Calu3 (cell line): ENCODE results near the gene HIPK3. TPM values are rescaled to one million over a fixed set of nuclear protein-coding genes. Genes with fewer than 3 reads are reported as not detected.

Experiments used
- BruUV-seq: library from RNA; stranded (reverse); fragments of 400-500 nt; replicated peaks from 2 replicates; lab custom pipeline; 2021; lab: Mats Ljungman, UMichigan
- CTCF ChIA-PET: fragments of 300-600 bp; sonication (Branson Sonifier 250); formaldehyde crosslinking; loops from one replicate; lab custom pipeline; 2022; ENCODE audit warnings: antibody characterized with exemption; lab: Charles Lee
- DNase-seq: peaks from one replicate; pipeline ENCODE4 v3.0.0; 2022
- H3K27ac Mint-ChIP-seq: one replicate; pipeline ENCODE4 v1.8.0; 2022; ENCODE audit warnings: mixed read lengths; ENCODE audit not compliant: unreplicated experiment
- H3K27me3 Mint-ChIP-seq: one replicate; pipeline ENCODE4 v1.8.0; 2022; ENCODE audit warnings: mixed read lengths; ENCODE audit not compliant: unreplicated experiment
- H3K36me3 Mint-ChIP-seq: one replicate; pipeline ENCODE4 v1.8.0; 2022; ENCODE audit warnings: mild to moderate bottlenecking, moderate library complexity, mixed read lengths; ENCODE audit not compliant: insufficient read depth, unreplicated experiment
- H3K4me1 Mint-ChIP-seq: one replicate; pipeline ENCODE4 v1.8.0; 2022; ENCODE audit warnings: mild to moderate bottlenecking, low read depth, mixed read lengths; ENCODE audit not compliant: unreplicated experiment
- H3K4me3 Mint-ChIP-seq: one replicate; pipeline ENCODE4 v1.8.0; 2022; ENCODE audit warnings: mild to moderate bottlenecking, low read depth, moderate library complexity, mixed read lengths; ENCODE audit not compliant: unreplicated experiment
- H3K9me3 Mint-ChIP-seq: one replicate; pipeline ENCODE4 v1.8.0; 2022; ENCODE audit warnings: low read depth, mixed read lengths; ENCODE audit not compliant: unreplicated experiment
- CTCF ChIP-seq: fragments of 200-600 bp; IDR thresholded peaks from one replicate; pipeline ENCODE4 v1.8.0; 2022; ENCODE audit warnings: antibody characterized with exemption; ENCODE audit not compliant: unreplicated experiment
- intact Hi-C: fragments of 100-400 bp; cut with micrococcal nuclease; formaldehyde crosslinking; loops from one replicate; pipeline ENCODE4 v1.10.0; 2022; ENCODE audit not compliant: unreplicated experiment
- total RNA-seq: library from RNA; stranded (reverse); gene quantifications from 2 replicates; pipeline ENCODE4 v1.2.3, GENCODE V29; 2022

HIPK3 gene
- total RNA-seq, 1 experiment from 2014 or later: 53.6 TPM

- CTCF ChIA-PET: no interaction called here
- Mint-ChIP-seq H3K27ac (no peak overlapping the region), H3K9me3 (no peaks in the 10 kb centered on the region), H3K4me1 (no peaks in the 10 kb centered on the region), H3K27me3 (no peaks in the 10 kb centered on the region), H3K4me3 (no peak overlapping the region), H3K36me3 (no peaks in the 10 kb centered on the region)
- BruUV-seq: no TSS peak
- intact Hi-C loops: no loop called here
- TF ChIP-seq CTCF: no peak
- no peak for DNase-seq
Measured at GRCh38 chr11:33396361-33396760, 139.2 kb downstream of the HIPK3 start.

GRCh38 chr11:33399421-33399820, 142.2 kb downstream of the HIPK3 start:
- H3K4me3 Mint-ChIP-seq: no peak overlapping the region
- peaks cover 3% of the 10 kb centered on the region for H3K9me3 Mint-ChIP-seq
- CTCF ChIA-PET: no interaction called here

GRCh38 chr11:33402066-33402465, 144.9 kb downstream of the HIPK3 start:
- no peak for TF ChIP-seq CTCF
- H3K36me3 Mint-ChIP-seq: no peaks in the 10 kb centered on the region
- no TSS peak for BruUV-seq
- H3K27ac Mint-ChIP-seq: no peak overlapping the region
- CTCF ChIA-PET: interaction anchor here (0.6 to 1.2 kb wide), 2 partner anchors 11 to 182 kb away, joined by 3 to 4 read pairs; no protein-coding TSS in a partner anchor
- H3K4me3 Mint-ChIP-seq: no peak overlapping the region
- peaks cover 23% of the 10 kb centered on the region for H3K4me1 Mint-ChIP-seq
- DNase-seq: no peak
- H3K9me3 Mint-ChIP-seq: peaks cover 3% of the 10 kb centered on the region
- intact Hi-C loops: no loop called here
- H3K27me3 Mint-ChIP-seq: no peaks in the 10 kb centered on the region

More at GRCh38 chr11:33399421-33399820, 142.2 kb downstream of the HIPK3 start:
- Mint-ChIP-seq H3K36me3 (no peaks in the 10 kb centered on the region), H3K27me3 (no peaks in the 10 kb centered on the region), H3K4me1 (peaks cover 23% of the 10 kb centered on the region), H3K27ac (no peak overlapping the region)
- intact Hi-C loops: no loop called here
- no peak for TF ChIP-seq CTCF
- no peak for DNase-seq
- BruUV-seq: no TSS peak

- H3K36me3 Mint-ChIP-seq: no peaks in the 10 kb centered on the region
- DNase-seq: no peak
- TF ChIP-seq CTCF: no peak
- no TSS peak for BruUV-seq
- no peak overlapping the region for H3K4me3 Mint-ChIP-seq
- peaks cover 23% of the 10 kb centered on the region for H3K4me1 Mint-ChIP-seq
- H3K27ac Mint-ChIP-seq: no peak overlapping the region
- intact Hi-C loops: no loop called here
- H3K27me3 Mint-ChIP-seq: no peaks in the 10 kb centered on the region
- peaks cover 3% of the 10 kb centered on the region for H3K9me3 Mint-ChIP-seq
- CTCF ChIA-PET: no interaction called here
Measured at GRCh38 chr11:33403344-33403743, 146.2 kb downstream of the HIPK3 start.
